Ammon's horn (tissue), 1 donor: ENCODE measurements around the gene PRPF40A.
A peak's percentile ranks its signal among the peaks of the same experiment; 100 is the strongest.
"Not testable (repeated sequence)": the region's sequence is repeated elsewhere in the genome, so short reads cannot be mapped to it uniquely, and the experiment has no call there.

ENCODE experiments used
- DNase-seq: peaks from one replicate; pipeline ENCODE4 v3.0.0-alpha.2; 2016; ENCODE audit warnings: low spot score

The PRPF40A gene

GRCh38 chr2:152717228-152718075, at the start of gene PRPF40A:
TSS of gene PRPF40A (minus strand) at chr2:152717461. CDS start at chr2:152717439, 22 bp downstream.
- DNase-seq = peak; percentile 99

GRCh38 chr2:152766928-152767327, 49.7 kb upstream of the PRPF40A start:
- no peak for DNase-seq

GRCh38 chr2:152763651-152764050, 46.4 kb upstream of the PRPF40A start:
- no peak for DNase-seq

GRCh38 chr2:152763208-152763607, 45.9 kb upstream of the PRPF40A start:
- DNase-seq = not testable (repeated sequence)

- DNase-seq = no peak
These were observed 44.9 kb upstream of the PRPF40A start for GRCh38 chr2:152762202-152762601.

GRCh38 chr2:152761214-152761613, 44.0 kb upstream of the PRPF40A start:
- DNase-seq = no peak

GRCh38 chr2:152759290-152760072, 42.2 kb upstream of the PRPF40A start:
- no peak for DNase-seq

GRCh38 chr2:152755029-152755428, 37.8 kb upstream of the PRPF40A start:
- DNase-seq = no peak

GRCh38 chr2:152747751-152748150, 30.5 kb upstream of the PRPF40A start:
- DNase-seq = not testable (repeated sequence)

- DNase-seq = no peak
These were observed 25.7 kb upstream of the PRPF40A start for GRCh38 chr2:152743002-152743401.

GRCh38 chr2:152740743-152741328, 23.6 kb upstream of the PRPF40A start:
- peak; percentile 62 for DNase-seq

GRCh38 chr2:152739705-152740104, 22.4 kb upstream of the PRPF40A start:
- DNase-seq = not testable (repeated sequence)

- DNase-seq = no peak
These were observed 21.2 kb upstream of the PRPF40A start for GRCh38 chr2:152738438-152738837.

- not testable (repeated sequence) for DNase-seq
These were observed 20.2 kb upstream of the PRPF40A start for GRCh38 chr2:152737509-152737908.

- DNase-seq = peak; percentile 3
These were observed 13.5 kb upstream of the PRPF40A start for GRCh38 chr2:152730591-152731333.

GRCh38 chr2:152729844-152730243, 12.6 kb upstream of the PRPF40A start:
- DNase-seq = no peak

- DNase-seq = no peak
These were observed 6.7 kb upstream of the PRPF40A start for GRCh38 chr2:152723918-152724317.

- DNase-seq = not testable (repeated sequence)
These were observed 5.4 kb upstream of the PRPF40A start for GRCh38 chr2:152722639-152723038.

- no peak for DNase-seq
These were observed 3.5 kb upstream of the PRPF40A start for GRCh38 chr2:152720794-152721193.

- DNase-seq = peak; percentile 15
These were observed 1.8 kb upstream of the PRPF40A start for GRCh38 chr2:152718909-152719645.
